ENCODE measurements around the gene MAGI3. TPM values are rescaled to one million over a fixed set of nuclear protein-coding genes. Genes with fewer than 3 reads are reported as not detected.

The MAGI3 gene
- total RNA-seq, 2 experiments from 2014 or later: 4.7 to 7.8 TPM

- POLR2A ChIA-PET: no interaction called here
- CTCF ChIA-PET (ENCODE audit: unreplicated experiment): no interaction called here
- H3K27ac ChIP-seq (ENCODE audit: low read depth, low read length, poor library complexity, severe bottlenecking): no peak overlapping the region
Observed at GRCh38 chr1:113657126-113657525, 266.8 kb downstream of the MAGI3 start.

GRCh38 chr1:113657556-113658063 is 267.3 kb downstream of the MAGI3 start:
- Histone ChIP-seq H2AFZ (ENCODE audit: low read length) (no peak overlapping the region), H3K79me2 (ENCODE audit: insufficient read depth, low read depth, low read length) (no peaks in the 10 kb centered on the region), H3K9me3 (ENCODE audit: low read length) (no peaks in the 10 kb centered on the region), H3K4me3 (ENCODE audit: low read depth, low read length, poor library complexity, severe bottlenecking) (no peak overlapping the region), H3K4me1 (ENCODE audit: insufficient read depth, low read length, poor library complexity, severe bottlenecking) (no peaks in the 10 kb centered on the region), H3K36me3 (ENCODE audit: insufficient read depth, low read length) (no peaks in the 10 kb centered on the region), H3K4me2 (ENCODE audit: low read length) (no peak overlapping the region), H4K20me1 (ENCODE audit: insufficient read depth, low read length) (no peaks in the 10 kb centered on the region), H3K9me2 (ENCODE audit: insufficient read depth, low read length) (no peaks in the 10 kb centered on the region), H3K27ac (ENCODE audit: low read depth, low read length, poor library complexity, severe bottlenecking) (no peak overlapping the region)
- ChIA-PET POLR2A (interaction anchor here (0.6 kb wide), 1 partner anchor 862 kb away, joined by 5 read pairs; no protein-coding TSS in a partner anchor), CTCF (ENCODE audit: unreplicated experiment) (no interaction called here)
- intact Hi-C loops (cut with micrococcal nuclease; ENCODE audit: unreplicated experiment): no loop called here
- no peak for DNase-seq (ENCODE audit: low spot score)
- BruUV-seq (replicated peaks): no TSS peak
- TF ChIP-seq CTCF (conservative IDR thresholded peaks at IDR 0.05; ENCODE audit: low read length): no peak
- TF ChIP-seq EZH2phosphoT487 (IDR thresholded peaks at IDR 0.05; ENCODE audit: borderline replicate concordance, low read depth, low read length): no peak

More at GRCh38 chr1:113657126-113657525, 266.8 kb downstream of the MAGI3 start:
- H3K79me2 ChIP-seq (ENCODE audit: insufficient read depth, low read depth, low read length): no peaks in the 10 kb centered on the region
- no peaks in the 10 kb centered on the region for H4K20me1 ChIP-seq (ENCODE audit: insufficient read depth, low read length)
- no peak overlapping the region for H3K4me2 ChIP-seq (ENCODE audit: low read length)
- no peak for DNase-seq (ENCODE audit: low spot score)
- no peaks in the 10 kb centered on the region for H3K9me3 ChIP-seq (ENCODE audit: low read length)
- H3K4me3 ChIP-seq (ENCODE audit: low read depth, low read length, poor library complexity, severe bottlenecking): no peak overlapping the region
- intact Hi-C loops (cut with micrococcal nuclease; ENCODE audit: unreplicated experiment): no loop called here
- no peak overlapping the region for H2AFZ ChIP-seq (ENCODE audit: low read length)
- TF ChIP-seq CTCF (conservative IDR thresholded peaks at IDR 0.05; ENCODE audit: low read length): no peak
- no peak for TF ChIP-seq EZH2phosphoT487 (IDR thresholded peaks at IDR 0.05; ENCODE audit: borderline replicate concordance, low read depth, low read length)
- no peaks in the 10 kb centered on the region for H3K36me3 ChIP-seq (ENCODE audit: insufficient read depth, low read length)
- no peaks in the 10 kb centered on the region for H3K9me2 ChIP-seq (ENCODE audit: insufficient read depth, low read length)
- BruUV-seq (replicated peaks): no TSS peak
- H3K4me1 ChIP-seq (ENCODE audit: insufficient read depth, low read length, poor library complexity, severe bottlenecking): no peaks in the 10 kb centered on the region

GRCh38 chr1:113659035-113659434 is 268.7 kb downstream of the MAGI3 start:
- Histone ChIP-seq H3K4me2 (ENCODE audit: low read length) (no peak overlapping the region), H3K4me3 (ENCODE audit: low read depth, low read length, poor library complexity, severe bottlenecking) (no peak overlapping the region), H4K20me1 (ENCODE audit: insufficient read depth, low read length) (no peaks in the 10 kb centered on the region), H3K9me3 (ENCODE audit: low read length) (no peaks in the 10 kb centered on the region), H3K36me3 (ENCODE audit: insufficient read depth, low read length) (no peaks in the 10 kb centered on the region), H3K9me2 (ENCODE audit: insufficient read depth, low read length) (no peaks in the 10 kb centered on the region), H3K79me2 (ENCODE audit: insufficient read depth, low read depth, low read length) (no peaks in the 10 kb centered on the region), H3K27ac (ENCODE audit: low read depth, low read length, poor library complexity, severe bottlenecking) (no peak overlapping the region), H3K4me1 (ENCODE audit: insufficient read depth, low read length, poor library complexity, severe bottlenecking) (no peaks in the 10 kb centered on the region), H2AFZ (ENCODE audit: low read length) (no peak overlapping the region)
- BruUV-seq (replicated peaks): no TSS peak
- no peak for DNase-seq (ENCODE audit: low spot score)
- CTCF ChIA-PET (ENCODE audit: unreplicated experiment): no interaction called here
- intact Hi-C loops (cut with micrococcal nuclease; ENCODE audit: unreplicated experiment): no loop called here
- no peak for TF ChIP-seq EZH2phosphoT487 (IDR thresholded peaks at IDR 0.05; ENCODE audit: borderline replicate concordance, low read depth, low read length)
- no peak for TF ChIP-seq CTCF (conservative IDR thresholded peaks at IDR 0.05; ENCODE audit: low read length)
- POLR2A ChIA-PET: no interaction called here

Measured in OCI-LY7 (cell line).